Nucleus accumbens (tissue), 56 donors: ENCODE data around the gene CHST11.

ENCODE experiments used
- DNase-seq, 56 donors: peaks; one replicate each; lab custom pipeline; 2025; lab: John Stamatoyannopoulos, UW

Gene CHST11

GRCh38 chr12:104457746-104458693 lies 1.3 kb downstream of the CHST11 start:
- DNase-seq: peak in 19 of 56 donors; percentile 8 to 62 (median 33)

GRCh38 chr12:104458694-104459367 lies 2.1 kb downstream of the CHST11 start:
- DNase-seq: peak in 20 of 56 donors; percentile 3 to 60 (median 36)

GRCh38 chr12:104459368-104459909 lies 2.7 kb downstream of the CHST11 start:
- no peak for DNase-seq

- DNase-seq: no peak
Observed at GRCh38 chr12:104460041-104460719, 3.4 kb downstream of the CHST11 start.

GRCh38 chr12:104460973-104461698 lies 4.4 kb downstream of the CHST11 start:
- DNase-seq: no peak

GRCh38 chr12:104462325-104462724 lies 5.6 kb downstream of the CHST11 start:
- no peak for DNase-seq

GRCh38 chr12:104462931-104463339 lies 6.2 kb downstream of the CHST11 start:
- no peak for DNase-seq

GRCh38 chr12:104463368-104463767 lies 6.6 kb downstream of the CHST11 start:
- DNase-seq: no peak

GRCh38 chr12:104464899-104465298 lies 8.2 kb downstream of the CHST11 start:
- DNase-seq: no peak

- DNase-seq: no peak
Observed at GRCh38 chr12:104466709-104467345, 10.1 kb downstream of the CHST11 start.

- no peak for DNase-seq
Observed at GRCh38 chr12:104467346-104467837, 10.6 kb downstream of the CHST11 start.

GRCh38 chr12:104468371-104468770 lies 11.6 kb downstream of the CHST11 start:
- DNase-seq: no peak

GRCh38 chr12:104469066-104469465 lies 12.3 kb downstream of the CHST11 start:
- no peak for DNase-seq

GRCh38 chr12:104469523-104469922 lies 12.8 kb downstream of the CHST11 start:
- DNase-seq: no peak

GRCh38 chr12:104470521-104470920 lies 13.8 kb downstream of the CHST11 start:
- no peak for DNase-seq

- no peak for DNase-seq
Observed at GRCh38 chr12:104471336-104471735, 14.6 kb downstream of the CHST11 start.

GRCh38 chr12:104472748-104473147 lies 16.0 kb downstream of the CHST11 start:
- DNase-seq: no peak

- no peak for DNase-seq
Observed at GRCh38 chr12:104473374-104473983, 16.7 kb downstream of the CHST11 start.

- DNase-seq: no peak
Observed at GRCh38 chr12:104475271-104475670, 18.5 kb downstream of the CHST11 start.
